Gastroesophageal sphincter (tissue), 3 donors: ENCODE data around the gene ATF5.

ENCODE experiments used
- EP300 ChIP-seq: sonication (generic); formaldehyde crosslinking; IDR thresholded peaks from one replicate; pipeline ENCODE4 v1.6.1; 2017; ENCODE audit warnings: antibody characterized with exemption, mild to moderate bottlenecking
- POLR2A ChIP-seq, 2 donors: fragments of 450-650 bp; IDR thresholded peaks; one replicate each; pipeline ENCODE4 v1.6.1; 2017; ENCODE audit warnings: antibody characterized with exemption in 2 of 2, mild to moderate bottlenecking in 2 of 2, moderate library complexity in 1 of 2
- POLR2AphosphoS5 ChIP-seq: sonication (generic); formaldehyde crosslinking; IDR thresholded peaks from one replicate; pipeline ENCODE4 v1.6.1; 2017; ENCODE audit warnings: antibody characterized with exemption
- TF ChIP-seq, protein P1 (sequence below), 4 experiments: fragments of 200-600 bp in 2 of 4; fragments of 450-650 bp in 2 of 4; sonication (generic) in 1 of 4; IDR thresholded peaks; one replicate each; pipeline ENCODE4 v1.5.1; 2017 to 2019; ENCODE audit warnings: antibody characterized with exemption in 4 of 4, mild to moderate bottlenecking in 2 of 4, moderate library complexity in 2 of 4

DNA sequence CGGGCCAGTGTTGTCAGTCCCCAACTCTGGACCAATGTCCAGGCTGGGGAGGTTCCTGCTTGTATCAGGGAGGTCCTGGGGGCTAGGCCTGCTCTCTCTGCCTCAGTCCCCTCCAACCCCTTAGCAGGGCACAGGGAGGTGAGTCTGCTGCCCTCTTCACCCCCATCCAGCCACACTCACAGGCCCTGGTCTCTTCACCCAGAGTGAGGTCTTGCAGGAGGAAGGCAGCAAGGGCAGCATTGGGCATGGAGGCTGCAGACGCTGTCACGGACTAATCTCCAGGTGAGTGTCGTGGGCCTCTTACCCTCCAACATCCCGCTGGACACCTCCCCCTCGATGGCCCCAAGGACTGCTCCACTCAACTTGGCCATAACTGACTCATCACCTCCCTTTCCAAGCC, 43.8 kb downstream of the ATF5 start:
- TF ChIP-seq POLR2AphosphoS5 (no peak), POLR2A (IDR thresholded peaks at IDR 0.05) (no peak), EP300 (no peak)
- TF ChIP-seq, protein P1, sequence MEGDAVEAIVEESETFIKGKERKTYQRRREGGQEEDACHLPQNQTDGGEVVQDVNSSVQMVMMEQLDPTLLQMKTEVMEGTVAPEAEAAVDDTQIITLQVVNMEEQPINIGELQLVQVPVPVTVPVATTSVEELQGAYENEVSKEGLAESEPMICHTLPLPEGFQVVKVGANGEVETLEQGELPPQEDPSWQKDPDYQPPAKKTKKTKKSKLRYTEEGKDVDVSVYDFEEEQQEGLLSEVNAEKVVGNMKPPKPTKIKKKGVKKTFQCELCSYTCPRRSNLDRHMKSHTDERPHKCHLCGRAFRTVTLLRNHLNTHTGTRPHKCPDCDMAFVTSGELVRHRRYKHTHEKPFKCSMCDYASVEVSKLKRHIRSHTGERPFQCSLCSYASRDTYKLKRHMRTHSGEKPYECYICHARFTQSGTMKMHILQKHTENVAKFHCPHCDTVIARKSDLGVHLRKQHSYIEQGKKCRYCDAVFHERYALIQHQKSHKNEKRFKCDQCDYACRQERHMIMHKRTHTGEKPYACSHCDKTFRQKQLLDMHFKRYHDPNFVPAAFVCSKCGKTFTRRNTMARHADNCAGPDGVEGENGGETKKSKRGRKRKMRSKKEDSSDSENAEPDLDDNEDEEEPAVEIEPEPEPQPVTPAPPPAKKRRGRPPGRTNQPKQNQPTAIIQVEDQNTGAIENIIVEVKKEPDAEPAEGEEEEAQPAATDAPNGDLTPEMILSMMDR (IDR thresholded peaks at IDR 0.05), result no peak
